GM19438 (cell line): Measurements from ENCODE around the gene KDM2A.

Experiments used
- ATAC-seq: cut with Tn5 transposase; IDR thresholded peaks from one replicate; pipeline ENCODE4 v1.9.1; 2021; ENCODE audit warnings: low read depth; ENCODE audit not compliant: unreplicated experiment

KDM2A gene

DNA sequence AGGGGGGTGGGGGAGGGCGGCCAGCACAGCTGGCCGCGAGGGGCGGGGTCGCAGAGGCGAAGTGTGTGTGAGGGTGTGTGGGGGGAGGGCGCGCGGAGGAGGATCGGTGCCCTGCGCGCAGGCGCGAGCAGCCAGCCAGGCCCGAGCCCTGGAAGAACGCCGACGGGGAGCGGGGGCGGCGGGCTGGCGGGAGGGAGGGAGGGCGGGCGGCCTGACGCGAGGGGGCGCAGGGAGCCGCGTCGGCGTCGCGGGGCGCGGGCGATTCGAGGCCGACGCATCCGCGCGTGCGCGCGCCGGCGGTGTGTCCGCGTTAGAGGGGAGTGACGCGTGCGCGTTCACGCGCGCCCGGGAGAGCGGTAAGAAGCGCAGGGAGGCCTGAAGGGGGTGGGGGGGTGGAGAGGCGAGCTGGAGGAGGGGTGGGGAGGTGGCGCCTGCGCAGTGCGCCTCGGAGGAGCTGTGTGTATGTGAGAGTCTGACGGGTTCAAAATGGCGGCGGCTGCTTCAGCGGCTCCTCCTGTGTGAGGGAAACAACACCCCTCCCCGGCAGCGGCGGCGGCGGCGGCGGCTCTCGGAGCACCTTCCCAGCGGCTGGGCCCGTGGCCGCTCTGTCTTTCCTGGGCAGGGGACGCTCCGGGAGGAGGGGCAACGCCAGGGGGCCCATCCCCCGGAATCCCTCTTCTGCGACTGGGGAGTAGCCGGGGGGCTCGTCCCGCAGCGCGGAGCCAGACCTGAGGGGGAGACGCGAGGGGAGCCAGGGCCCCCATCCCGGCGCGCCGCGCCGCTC lies at the start of gene KDM2A:
KDM2A (plus strand) TSS at position 463 of the 784 bp plus-strand sequence. CDS start 2,054 bp downstream, outside the sequence.
- peak; percentile 58 for ATAC-seq

DNA sequence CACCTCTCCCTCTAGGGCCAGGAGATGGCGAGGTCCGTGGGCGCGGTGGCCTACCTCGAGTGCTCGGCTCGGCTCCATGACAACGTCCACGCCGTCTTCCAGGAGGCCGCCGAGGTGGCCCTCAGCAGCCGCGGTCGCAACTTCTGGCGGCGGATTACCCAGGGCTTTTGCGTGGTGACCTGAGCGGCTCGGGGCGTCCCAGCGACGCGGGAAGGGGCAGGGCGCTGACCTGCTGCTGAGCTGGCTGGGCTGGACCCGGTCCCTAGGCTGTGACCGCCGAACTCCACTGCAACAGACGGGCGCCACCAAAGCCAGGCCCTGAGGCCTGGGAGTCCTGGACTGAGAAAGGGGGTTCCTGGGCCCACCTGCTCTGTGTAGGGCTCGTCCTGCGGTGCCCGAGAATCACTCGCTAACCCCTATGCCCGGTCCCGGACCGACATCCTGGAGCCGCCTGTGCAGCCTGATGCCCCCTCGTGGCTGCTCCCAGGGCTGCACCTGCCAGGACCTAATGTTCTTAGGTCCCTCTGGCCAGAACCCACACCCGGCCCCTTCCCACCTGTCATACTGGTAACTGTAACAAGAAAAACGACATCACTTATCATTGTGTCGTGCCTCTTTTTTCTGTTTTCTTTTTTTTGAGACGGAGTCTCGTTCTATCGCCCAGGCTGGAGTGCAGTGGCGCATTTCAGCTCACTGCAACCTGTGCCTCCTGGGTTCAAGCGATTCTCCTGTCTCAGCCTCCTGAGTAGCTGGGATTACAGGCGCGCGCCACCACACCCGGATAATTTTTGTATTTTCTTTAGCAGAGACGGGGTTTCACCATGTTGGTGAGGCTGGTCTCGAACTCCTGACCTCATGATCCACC lies 47.4 kb upstream of the KDM2A start:
- ATAC-seq = no peak

DNA sequence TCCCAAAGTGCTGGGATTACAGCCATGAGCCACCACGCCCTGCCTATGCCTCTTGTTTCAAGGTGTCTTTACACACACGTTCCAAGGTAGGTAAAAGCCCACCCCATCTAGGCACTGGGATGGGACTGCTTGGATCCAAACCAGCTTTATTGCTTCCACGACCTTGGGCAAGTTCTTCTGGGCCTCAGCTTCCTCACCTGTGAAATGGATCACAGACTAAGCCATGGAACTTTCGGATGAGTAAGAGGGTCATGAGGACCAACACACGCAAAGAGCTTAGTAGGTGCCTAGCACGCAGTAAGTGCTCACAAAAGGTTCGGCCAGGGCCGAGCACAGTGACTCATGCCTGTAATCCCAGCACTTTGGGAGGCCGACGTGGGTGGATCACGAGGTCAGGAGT lies 46.8 kb upstream of the KDM2A start:
- ATAC-seq = no peak

DNA sequence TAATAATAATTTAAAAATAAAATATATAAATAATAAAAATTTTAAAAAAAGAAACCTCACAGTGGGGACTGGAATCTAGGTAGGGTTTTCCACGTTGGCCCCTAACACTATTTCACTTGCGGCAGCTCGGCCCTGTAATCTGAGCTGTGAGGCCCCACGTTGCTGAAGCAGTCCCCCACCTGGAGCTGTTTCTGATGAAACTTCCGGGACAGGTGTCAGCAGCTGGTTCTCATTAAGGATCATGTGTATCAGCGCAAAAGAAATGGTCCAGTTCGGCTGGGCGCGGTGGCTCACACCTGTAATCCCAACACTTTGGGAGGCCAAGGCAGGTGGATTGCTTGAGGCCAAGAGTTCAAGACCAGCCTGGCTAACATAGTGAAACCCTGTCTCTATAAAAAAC lies 45.2 kb upstream of the KDM2A start:
- no peak for ATAC-seq

DNA sequence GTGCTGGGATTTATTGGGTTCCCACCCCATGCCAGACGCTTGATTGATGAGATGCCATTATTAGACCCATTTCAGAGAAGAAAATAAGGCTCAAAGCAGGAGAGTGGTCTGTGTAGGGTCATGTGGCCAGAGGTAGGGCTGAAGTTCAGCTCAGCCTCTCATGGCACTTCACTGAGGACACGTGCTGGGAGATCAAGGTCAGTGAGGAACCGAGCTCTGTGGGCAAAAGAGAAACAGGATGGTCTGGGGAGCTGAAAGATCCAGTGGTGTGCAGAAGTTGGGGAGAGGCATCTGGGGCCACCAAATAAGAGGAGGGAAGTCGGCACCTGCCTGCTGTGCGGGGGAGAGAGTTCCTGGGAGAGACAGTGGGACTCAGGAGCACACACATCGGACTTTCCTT lies 42.9 kb upstream of the KDM2A start:
- no peak for ATAC-seq

DNA sequence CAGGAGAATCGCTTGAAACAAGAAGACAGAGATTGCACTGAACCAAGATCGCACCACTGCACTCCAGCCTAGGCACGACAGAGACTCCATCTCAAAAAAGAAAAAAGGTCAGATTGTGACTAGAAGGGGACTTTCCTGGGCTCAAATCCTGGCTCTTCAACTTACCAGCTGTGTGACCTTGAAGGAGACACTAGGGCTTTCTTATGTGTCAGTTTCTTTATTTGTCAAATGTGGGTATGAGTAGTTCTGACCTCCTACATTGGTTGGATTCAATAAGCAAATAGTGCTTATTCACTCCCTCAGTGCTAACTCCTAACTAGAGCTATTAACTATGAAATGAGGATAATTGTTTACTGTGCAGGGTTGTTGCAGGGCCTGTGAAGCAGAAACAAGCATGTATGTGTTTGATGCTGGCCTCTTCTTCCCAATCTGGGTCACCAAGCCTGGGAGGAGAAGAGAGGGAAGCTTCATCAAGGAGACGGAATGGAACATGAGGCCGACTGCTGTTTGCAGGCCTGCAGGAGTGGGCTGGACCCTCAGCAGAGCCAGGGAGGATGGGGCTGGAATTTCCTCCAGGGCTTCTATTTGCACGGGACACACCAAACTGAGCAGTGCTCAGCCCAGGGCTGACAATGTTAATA lies 39.9 kb upstream of the KDM2A start:
- no peak for ATAC-seq

DNA sequence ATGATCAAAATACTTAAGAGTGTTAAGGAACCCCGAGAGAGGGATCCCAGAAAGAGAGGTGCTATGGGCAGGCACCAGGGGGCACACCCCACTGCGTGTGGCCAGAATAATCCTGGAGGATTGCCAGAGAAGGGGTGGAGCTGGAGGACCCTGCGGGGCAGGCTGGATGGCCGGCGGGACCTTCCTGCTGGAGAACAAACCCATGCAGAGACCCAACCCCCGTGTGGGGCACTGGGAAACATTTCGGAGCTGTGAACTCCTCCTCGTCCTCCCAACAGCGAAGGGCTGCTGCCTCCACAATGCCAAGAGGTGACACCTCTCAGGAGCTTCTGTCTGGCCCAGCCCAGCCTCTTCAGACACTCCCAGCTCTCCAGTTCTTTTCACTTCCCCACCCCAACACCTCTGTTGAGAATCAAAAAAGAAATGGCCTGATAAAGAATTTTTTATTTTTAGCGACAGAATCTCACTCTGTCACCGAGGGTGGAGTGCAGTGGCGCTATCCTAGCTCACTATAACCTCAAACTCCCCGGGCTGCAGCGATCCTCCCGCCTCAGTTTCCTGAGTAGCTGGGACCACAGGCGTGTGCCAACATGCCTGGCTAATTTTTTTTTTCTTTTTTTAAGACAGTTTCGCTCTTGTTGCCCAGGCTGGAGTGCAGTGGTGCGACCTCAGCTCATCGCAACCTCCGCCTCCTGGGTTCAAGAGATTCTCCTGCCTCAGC lies 36.8 kb upstream of the KDM2A start:
- no peak for ATAC-seq

DNA sequence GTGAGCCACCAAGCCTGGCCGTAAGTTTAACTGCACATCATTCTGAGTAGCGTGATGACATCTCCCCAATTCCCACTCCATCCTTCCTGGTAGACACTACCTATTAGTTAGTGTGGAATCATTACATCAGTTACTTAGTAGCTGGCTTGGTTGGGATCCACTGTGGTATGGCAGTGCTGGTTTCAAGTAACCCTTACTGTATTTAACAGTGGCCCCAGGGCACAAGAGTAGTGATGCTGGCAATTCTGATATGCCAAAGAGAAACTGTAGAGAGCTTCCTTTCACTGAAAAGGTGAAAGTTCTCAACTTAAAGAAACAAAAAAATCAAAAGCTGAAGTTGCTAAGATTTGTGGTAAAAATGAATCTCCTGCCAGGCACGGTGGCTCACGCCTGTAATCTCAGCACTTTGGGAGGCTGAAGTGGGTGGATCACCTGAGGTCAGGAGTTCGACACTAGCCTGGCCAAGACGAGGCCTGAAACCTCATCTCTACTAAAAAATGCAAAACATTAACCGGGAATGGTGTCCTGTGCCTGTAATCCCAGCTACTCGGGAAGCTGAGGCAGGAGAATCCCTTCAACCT lies 35.2 kb upstream of the KDM2A start:
- ATAC-seq = no peak

DNA sequence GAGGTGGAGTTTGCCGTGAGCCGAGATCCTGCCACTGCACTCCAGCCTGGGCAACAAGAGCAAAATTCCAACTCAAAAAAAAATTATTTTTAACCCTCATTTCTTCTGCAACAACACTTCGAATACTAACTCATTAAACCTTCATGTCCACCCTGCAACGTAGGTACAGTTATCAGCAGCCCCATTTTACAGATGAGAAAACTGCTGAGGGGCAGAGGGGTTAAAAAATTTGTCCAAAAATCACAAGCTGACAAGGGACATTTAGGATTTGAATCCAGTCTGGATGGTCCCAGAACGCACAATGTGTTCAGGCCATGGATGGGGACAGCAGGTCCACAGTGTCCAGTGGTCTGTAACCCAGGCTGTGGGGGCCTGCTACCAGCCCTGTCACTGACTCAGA lies 33.4 kb upstream of the KDM2A start:
- ATAC-seq = no peak

DNA sequence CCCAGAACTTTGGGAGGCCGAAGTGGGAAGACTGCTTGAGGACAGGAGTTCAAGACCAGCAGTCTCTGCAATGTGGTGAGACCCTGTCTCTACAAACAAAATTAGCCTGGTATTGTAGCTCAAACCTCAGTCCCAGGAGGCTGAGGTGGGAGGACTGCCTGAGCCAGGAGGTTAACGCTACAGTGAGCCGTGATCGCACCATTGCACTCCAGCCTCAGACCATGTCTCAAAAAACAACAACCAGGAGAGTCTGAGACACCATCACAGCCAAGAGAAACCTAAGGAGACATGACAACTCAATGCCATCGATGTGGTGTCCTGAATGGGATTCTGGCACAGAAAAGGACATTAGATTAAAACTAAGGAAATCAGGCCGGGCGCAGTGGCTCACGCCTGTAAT lies 28.3 kb upstream of the KDM2A start:
- ATAC-seq = no peak

DNA sequence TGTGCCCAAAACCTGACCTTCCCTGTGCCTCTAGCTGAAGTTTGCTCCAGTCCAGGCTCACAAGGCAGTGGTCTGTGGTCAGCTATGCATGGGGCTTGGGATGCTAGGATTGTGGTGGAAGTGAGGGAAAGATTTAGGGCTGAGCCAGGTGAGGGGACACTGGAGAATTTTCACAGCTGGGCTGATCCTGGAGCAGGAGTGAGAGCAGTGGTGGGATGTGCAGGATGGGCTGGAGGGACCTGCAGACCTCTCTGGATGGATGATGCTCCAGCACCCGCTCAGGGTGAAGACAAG lies 23.9 kb upstream of the KDM2A start:
- no peak for ATAC-seq

DNA sequence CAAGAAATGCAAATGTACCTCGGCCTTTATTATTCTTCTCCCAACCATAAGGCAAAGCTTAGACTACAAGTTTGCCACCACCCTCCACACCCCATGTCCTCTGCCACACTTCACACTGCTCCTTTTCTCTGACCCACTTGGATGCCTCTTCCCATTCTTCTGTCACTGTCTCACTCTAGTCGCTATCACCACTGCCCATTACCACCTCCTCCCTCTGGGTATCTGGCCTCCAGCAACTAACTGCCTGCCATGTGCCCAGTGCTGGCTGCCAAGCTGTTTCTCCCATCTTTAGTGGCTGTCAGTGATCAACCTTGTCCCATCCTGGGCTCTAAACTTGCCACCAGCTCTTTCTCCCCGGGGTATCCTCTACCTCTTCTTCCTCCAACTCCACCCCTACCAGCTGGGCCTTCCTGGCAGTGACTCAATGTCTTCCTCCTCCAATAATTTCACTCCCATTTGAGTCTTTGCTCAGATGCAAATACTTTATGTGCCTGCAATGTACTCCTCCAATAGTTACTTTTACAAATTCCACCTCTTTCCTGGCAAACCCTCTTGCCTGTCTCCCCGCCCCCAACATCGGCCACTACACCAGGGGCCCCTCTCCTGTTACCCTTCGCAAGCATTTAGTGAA lies 20.1 kb upstream of the KDM2A start:
- ATAC-seq = no peak

DNA sequence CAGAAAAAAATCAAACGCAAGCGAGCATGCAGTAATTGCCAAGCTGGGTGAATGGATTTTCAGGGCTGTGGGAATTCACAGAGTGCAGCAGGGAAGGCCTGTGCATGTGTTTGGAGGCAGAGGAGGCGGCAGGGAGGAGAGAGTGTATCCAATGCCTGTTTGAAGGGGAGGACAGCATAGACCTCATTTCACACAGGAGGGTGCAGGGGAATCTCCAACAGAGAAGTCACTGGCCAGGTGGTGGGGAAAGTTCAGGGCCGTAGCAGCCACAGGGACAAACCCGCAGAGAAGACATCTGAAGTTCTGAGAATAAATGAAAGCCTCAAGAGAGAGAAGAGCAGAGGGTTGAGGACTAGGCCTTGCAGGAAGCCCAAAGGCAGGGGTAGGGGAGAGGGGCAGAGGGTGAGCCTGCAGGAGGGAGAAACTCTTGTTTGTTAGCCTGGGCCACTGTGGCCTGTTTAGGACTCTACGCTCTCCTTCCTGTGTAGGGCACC lies 19.2 kb upstream of the KDM2A start:
- ATAC-seq = no peak

DNA sequence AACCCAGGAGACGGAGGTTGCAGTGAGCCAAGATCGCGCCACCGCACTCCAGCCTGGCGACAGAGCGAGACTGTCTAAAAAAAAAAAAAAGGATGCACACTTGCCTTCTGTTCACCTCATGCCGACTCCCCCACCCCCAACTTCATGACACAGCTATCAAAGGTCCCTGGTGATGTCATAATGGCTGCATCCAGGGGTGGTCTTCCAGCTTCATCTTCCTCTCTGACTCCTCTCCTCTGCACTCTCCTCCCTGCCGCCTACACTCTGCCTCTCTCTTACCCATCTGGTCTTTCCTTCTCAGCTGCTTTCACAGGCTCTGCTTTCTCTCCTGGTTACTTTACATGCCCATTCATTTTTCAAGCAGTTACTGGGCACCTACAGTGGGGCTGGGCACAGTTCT lies 16.4 kb upstream of the KDM2A start:
- no peak for ATAC-seq

DNA sequence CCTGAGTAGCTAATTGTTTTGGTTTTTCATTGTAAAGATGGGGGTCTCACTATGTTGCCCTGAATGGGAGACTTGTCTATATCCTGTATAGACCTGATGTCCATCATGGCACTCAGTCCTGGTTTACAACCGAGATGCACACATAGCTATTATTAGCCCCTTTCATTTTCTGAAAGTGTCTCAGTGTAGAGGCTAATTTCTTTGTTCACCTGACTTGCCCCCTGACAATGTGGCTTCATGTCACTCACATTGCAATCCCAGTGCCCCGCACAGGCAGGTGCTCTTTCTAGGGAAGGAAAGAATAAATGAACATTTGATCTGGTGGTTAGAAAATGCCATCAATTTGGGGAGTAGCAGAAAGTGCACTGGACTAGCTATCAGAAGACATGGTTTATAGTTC lies 13.1 kb upstream of the KDM2A start:
- no peak for ATAC-seq

DNA sequence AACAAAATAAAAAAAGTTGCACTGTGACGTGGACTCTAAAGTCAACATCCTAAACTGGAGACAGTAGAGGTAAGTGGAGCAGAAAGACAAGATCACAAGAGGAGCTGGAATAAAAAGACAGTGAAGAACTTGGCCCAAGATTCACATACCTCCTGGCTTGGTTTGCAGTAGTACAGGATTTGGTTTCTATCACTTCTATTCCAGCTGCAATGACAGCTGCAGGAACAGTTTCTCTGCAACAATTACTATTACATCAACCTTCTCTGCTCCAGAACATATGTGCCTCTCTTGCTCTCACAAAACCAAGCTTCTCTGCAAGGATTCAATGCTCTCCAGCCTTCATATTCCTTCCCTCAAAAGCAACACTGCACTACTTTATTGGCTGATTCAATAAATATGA lies 7.8 kb upstream of the KDM2A start:
- no peak for ATAC-seq

DNA sequence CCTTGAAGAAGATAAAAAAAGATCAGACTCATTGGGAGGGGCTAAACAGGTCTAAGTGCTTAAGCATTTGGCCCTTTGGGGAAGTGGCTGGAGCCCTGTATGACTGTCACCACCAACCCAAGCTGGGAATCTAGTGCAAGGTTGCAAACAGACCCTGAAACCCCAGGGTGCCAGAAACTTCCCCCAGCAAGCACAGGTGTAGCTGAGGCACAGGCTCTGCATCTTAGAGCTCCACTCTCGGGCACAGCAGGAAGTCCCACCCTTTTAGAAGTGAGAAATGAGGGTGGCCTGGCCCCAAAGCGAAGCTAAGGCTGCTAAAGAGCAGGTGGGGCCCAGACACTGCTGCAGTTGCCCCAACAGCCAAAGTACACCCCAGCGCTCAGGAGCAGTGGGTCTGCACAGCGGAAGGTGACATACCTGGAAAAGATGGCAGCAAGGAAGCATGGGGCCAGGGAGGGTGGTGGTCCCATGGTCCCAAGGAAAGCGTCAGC lies 5.8 kb upstream of the KDM2A start:
- peak; percentile 61 for ATAC-seq

DNA sequence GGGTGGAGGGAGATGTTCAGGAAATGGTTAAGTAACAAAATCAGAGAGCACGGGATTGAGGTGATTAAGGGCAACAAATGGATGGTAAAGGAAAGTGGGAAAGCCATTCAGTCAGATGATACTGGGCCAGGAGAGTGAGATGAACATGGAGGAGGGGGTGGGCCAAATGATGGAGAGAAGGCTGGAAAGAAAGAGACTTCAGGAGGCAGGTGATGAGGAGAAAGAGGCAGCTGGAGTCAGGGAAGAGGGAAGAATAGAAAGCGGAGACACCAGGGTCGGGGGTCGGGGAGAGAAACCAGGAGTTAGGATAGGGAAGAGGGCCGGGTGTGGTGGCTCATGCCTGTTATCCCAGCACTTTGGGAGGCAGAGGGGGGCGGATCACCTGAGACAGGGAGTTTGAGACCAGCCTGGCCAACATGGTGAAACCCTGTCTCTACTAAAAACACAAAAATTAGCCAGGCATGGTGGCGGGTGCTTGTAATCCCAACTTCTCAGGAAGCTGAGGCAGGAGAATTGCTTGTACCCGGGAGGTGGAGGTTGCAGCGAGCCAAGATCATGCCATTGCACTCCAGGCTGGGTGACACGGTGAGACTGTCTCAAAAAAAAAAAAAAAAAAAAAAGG lies 4.7 kb upstream of the KDM2A start:
- no peak for ATAC-seq

DNA sequence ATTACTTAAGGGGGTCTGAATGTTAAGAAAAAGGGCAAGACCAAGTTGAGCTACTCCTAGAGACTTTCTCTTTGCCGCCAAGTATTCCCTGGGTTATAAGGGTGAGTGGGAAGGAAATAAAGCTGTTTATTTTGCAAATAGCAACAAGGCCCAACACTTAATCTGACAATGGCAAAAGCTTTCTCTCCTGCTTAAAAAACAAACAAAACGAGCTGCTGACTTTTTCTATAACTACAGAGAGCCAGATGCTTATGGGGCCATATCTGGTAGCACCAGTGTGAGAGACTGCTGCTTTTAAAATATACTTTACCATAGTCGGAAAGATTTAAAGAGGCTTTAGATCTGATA lies 2.3 kb upstream of the KDM2A start:
- no peak for ATAC-seq
